Loucy (cell line): ENCODE results near the gene OTOA.
"Not testable (repeated sequence)": the region's sequence is repeated elsewhere in the genome, so short reads cannot be mapped to it uniquely, and the experiment has no call there.

Experiments used
- CTCF ChIP-seq: fragments of 200-600 bp; sonication (generic); conservative IDR thresholded peaks from 2 replicates; pipeline ENCODE4 v1.5.1; 2014; ENCODE audit warnings: mild to moderate bottlenecking, antibody characterized with exemption, low read length
- EZH2phosphoT487 ChIP-seq: fragments of 200-600 bp; IDR thresholded peaks from 2 replicates; pipeline ENCODE4 v1.6.1; 2018; ENCODE audit warnings: antibody characterized with exemption, mild to moderate bottlenecking, moderate library complexity, borderline replicate concordance

GRCh38 chr16:21690967-21691366, 27.2 kb downstream of the OTOA start:
- not testable (repeated sequence) for TF ChIP-seq CTCF, EZH2phosphoT487
